HepG2 (cell line): ENCODE measurements around the gene ZBTB2. TPM values are rescaled to one million over a fixed set of nuclear protein-coding genes. Genes with fewer than 3 reads are reported as not detected.
A peak's percentile ranks its signal among the peaks of the same experiment; 100 is the strongest.

ENCODE experiments used
- GLI4 ChIP-seq: sonication (generic); formaldehyde crosslinking; IDR thresholded peaks from 2 replicates; pipeline ENCODE4 v1.5.1; 2020; ENCODE audit warnings: missing genetic modification reagents, mild to moderate bottlenecking, moderate library complexity, borderline replicate concordance
- JUND ChIP-seq: sonication (generic); formaldehyde crosslinking; IDR thresholded peaks from 2 replicates; pipeline ENCODE4 v1.8.0; 2022; ENCODE audit warnings: mild to moderate bottlenecking, missing genetic modification reagents
- MATR3 ChIP-seq: sonication (generic); formaldehyde crosslinking; IDR thresholded peaks from 2 replicates; pipeline ENCODE4 v1.4.0; 2020; ENCODE audit warnings: missing genetic modification reagents
- POLR2A ChIP-seq, 2 experiments: IDR thresholded peaks; 2 replicates each; pipeline ENCODE4 v1.6.1; 2011; ENCODE audit warnings: low read depth in 2 of 2, low read length in 2 of 2, mild to moderate bottlenecking in 1 of 2, moderate library complexity in 1 of 2; ENCODE audit not compliant: insufficient read depth in 1 of 2
- SMAD1 ChIP-seq: sonication (generic); formaldehyde crosslinking; IDR thresholded peaks from 2 replicates; pipeline ENCODE4 v1.4.0; 2020; ENCODE audit warnings: missing genetic modification reagents, low read depth, mild to moderate bottlenecking, borderline replicate concordance
- SMC3 ChIP-seq: IDR thresholded peaks from 2 replicates; pipeline ENCODE4 v1.6.1; 2011; ENCODE audit warnings: low read length, improper control_type of control experiment
- ZBTB21 ChIP-seq: sonication (generic); formaldehyde crosslinking; IDR thresholded peaks from 2 replicates; pipeline ENCODE4 v1.4.0; 2020; ENCODE audit warnings: missing genetic modification reagents
- ZFP36 ChIP-seq: fragments of 150-350 bp; IDR thresholded peaks from 2 replicates; pipeline ENCODE4 v1.6.1; 2018; ENCODE audit warnings: borderline replicate concordance, low read length, low read depth; ENCODE audit not compliant: partially characterized antibody
- ZFP82 ChIP-seq: sonication (generic); formaldehyde crosslinking; IDR thresholded peaks from 2 replicates; pipeline ENCODE4 v1.5.1; 2020; ENCODE audit warnings: mild to moderate bottlenecking, missing genetic modification reagents, borderline replicate concordance
- ZNF20 ChIP-seq: sonication (generic); formaldehyde crosslinking; IDR thresholded peaks from 2 replicates; pipeline ENCODE4 v1.4.0; 2020; ENCODE audit warnings: mild to moderate bottlenecking, moderate library complexity, missing genetic modification reagents
- ZNF546 ChIP-seq: sonication (generic); formaldehyde crosslinking; conservative IDR thresholded peaks from 2 replicates; pipeline ENCODE4 v1.8.1; 2023; ENCODE audit warnings: mild to moderate bottlenecking, missing genetic modification reagents
- ZSCAN30 ChIP-seq: sonication (generic); formaldehyde crosslinking; IDR thresholded peaks from 2 replicates; pipeline ENCODE4 v1.5.0; 2020; ENCODE audit warnings: mild to moderate bottlenecking, missing genetic modification reagents
- polyA plus RNA-seq, 8 experiments: library from polyadenylated mRNA; depleted of rRNA in 3 of 8; stranded (reverse) in 7 of 8; unstranded in 1 of 8; fragments of >200 nt; fragmentation: Illumina TruSeq in 4 of 8; extraction: Trizol in 4 of 8; gene quantifications; 2 replicates each; pipeline versions ENCODE4 v1.2.1 to v1.2.3, GENCODE V29; 2011 to 2016; ENCODE audit warnings: low read depth in 4 of 8, missing spikeins in 1 of 8, mixed read lengths in 1 of 8; ENCODE audit not compliant: insufficient read depth in 1 of 8
- total RNA-seq, 5 experiments: library from RNA; depleted of rRNA; stranded (reverse); fragments of >200 nt; fragmentation: Illumina TruSeq; extraction: Trizol; gene quantifications; 2 replicates each; pipeline ENCODE4 v1.2.3, GENCODE V29; 2016; ENCODE audit warnings: low read depth in 1 of 5
- TF ChIP-seq, protein P1 (sequence below), 2 experiments: fragments of 450-650 bp in 1 of 2; sonication (generic) in 1 of 2; formaldehyde crosslinking; IDR thresholded peaks; 2 replicates each; pipeline versions ENCODE4 v1.5.0 to v1.8.0; 2020 to 2022; ENCODE audit warnings: mild to moderate bottlenecking in 1 of 2, missing genetic modification reagents in 1 of 2
- TF ChIP-seq, protein P2 (sequence below): sonication (generic); formaldehyde crosslinking; IDR thresholded peaks from 2 replicates; pipeline ENCODE4 v1.5.1; 2020; ENCODE audit warnings: missing genetic modification reagents, mild to moderate bottlenecking, borderline replicate concordance
- TF ChIP-seq, protein P3 (sequence below): sonication (generic); formaldehyde crosslinking; IDR thresholded peaks from 2 replicates; pipeline ENCODE4 v1.5.0; 2020; ENCODE audit warnings: missing genetic modification reagents
- TF ChIP-seq, protein P4 (sequence below): IDR thresholded peaks from 2 replicates; pipeline ENCODE4 v1.6.1; 2016
- TF ChIP-seq, protein P5 (sequence below): sonication (generic); formaldehyde crosslinking; IDR thresholded peaks from 2 replicates; pipeline ENCODE4 v1.4.0; 2020; ENCODE audit warnings: missing genetic modification reagents
- TF ChIP-seq, protein P6 (sequence below): sonication (generic); formaldehyde crosslinking; IDR thresholded peaks from 2 replicates; pipeline ENCODE4 v1.4.0; 2020; ENCODE audit warnings: missing genetic modification reagents

The ZBTB2 gene
- total and polyA plus RNA-seq, 2 of the 13 experiments (the other 11 are each of a cell fraction or from before 2014, with no cell fraction given), result 15.4 to 22.8 TPM

DNA sequence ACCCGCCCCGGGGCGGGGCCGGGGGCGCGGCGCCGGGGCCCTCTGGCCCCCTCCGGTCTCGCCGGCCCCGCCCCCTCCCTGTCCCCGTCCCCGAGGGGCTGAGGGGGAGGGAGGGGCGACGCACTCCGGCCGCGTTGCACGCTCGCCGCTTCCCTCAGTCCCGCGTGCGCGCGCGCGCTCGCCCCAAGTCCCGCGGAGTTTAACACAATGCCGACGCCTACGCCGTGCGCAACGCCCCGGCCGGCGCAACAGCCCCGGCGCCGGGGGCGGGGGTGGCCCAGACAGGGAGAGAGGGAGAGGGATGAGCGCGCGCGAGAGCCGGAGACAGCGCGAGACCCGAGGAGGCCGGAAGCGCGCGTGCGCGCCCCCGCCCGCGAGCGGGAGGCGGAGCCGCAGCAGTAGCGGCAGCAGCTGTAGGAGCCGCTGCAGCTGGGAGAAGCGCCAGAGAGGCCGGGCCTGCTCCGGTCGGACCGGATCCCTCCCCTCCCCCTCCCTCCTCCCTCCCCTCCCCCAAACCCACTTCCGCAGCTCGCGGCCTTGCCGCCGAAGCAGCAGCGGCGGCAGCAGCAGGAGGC, 996 bp downstream of the ZBTB2 start (continued):
- peak; percentile 81; the same call in 1 of the 2 replicates for TF ChIP-seq ZFP82
- TF ChIP-seq, protein P1, sequence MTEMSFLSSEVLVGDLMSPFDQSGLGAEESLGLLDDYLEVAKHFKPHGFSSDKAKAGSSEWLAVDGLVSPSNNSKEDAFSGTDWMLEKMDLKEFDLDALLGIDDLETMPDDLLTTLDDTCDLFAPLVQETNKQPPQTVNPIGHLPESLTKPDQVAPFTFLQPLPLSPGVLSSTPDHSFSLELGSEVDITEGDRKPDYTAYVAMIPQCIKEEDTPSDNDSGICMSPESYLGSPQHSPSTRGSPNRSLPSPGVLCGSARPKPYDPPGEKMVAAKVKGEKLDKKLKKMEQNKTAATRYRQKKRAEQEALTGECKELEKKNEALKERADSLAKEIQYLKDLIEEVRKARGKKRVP (CRISPR knock-in tag; IDR thresholded peaks at IDR 0.05), result peak in 1 of 2 experiments; percentile 72; a peak in 1 of 4 replicates
- TF ChIP-seq GLI4, result no peak
- TF ChIP-seq SMC3, result no peak
- TF ChIP-seq, protein P2, sequence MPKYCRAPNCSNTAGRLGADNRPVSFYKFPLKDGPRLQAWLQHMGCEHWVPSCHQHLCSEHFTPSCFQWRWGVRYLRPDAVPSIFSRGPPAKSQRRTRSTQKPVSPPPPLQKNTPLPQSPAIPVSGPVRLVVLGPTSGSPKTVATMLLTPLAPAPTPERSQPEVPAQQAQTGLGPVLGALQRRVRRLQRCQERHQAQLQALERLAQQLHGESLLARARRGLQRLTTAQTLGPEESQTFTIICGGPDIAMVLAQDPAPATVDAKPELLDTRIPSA (CRISPR knock-in tag), result no peak
- TF ChIP-seq ZSCAN30 (CRISPR knock-in tag), result no peak
- TF ChIP-seq ZNF546 (CRISPR knock-in tag), result no peak; the same call in none of the 2 replicates
- peak; percentile 77 to 83 for TF ChIP-seq POLR2A (IDR thresholded peaks at IDR 0.05; ENCODE audit: insufficient read depth in 1 of 2, low read depth in 2 of 2, low read length in 2 of 2)
- TF ChIP-seq, protein P3, sequence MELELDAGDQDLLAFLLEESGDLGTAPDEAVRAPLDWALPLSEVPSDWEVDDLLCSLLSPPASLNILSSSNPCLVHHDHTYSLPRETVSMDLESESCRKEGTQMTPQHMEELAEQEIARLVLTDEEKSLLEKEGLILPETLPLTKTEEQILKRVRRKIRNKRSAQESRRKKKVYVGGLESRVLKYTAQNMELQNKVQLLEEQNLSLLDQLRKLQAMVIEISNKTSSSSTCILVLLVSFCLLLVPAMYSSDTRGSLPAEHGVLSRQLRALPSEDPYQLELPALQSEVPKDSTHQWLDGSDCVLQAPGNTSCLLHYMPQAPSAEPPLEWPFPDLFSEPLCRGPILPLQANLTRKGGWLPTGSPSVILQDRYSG, result no peak; the same call in 1 of the 2 replicates
- TF ChIP-seq ZNF20, result no peak; the same call in 1 of the 2 replicates
- no peak for TF ChIP-seq ZBTB21 (CRISPR knock-in tag)
- TF ChIP-seq, protein P4, sequence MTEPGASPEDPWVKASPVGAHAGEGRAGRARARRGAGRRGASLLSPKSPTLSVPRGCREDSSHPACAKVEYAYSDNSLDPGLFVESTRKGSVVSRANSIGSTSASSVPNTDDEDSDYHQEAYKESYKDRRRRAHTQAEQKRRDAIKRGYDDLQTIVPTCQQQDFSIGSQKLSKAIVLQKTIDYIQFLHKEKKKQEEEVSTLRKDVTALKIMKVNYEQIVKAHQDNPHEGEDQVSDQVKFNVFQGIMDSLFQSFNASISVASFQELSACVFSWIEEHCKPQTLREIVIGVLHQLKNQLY (CRISPR knock-in tag), result no peak
- TF ChIP-seq SMAD1, result no peak; the same call in 1 of the 2 replicates
- TF ChIP-seq JUND (CRISPR knock-in tag), result no peak
- TF ChIP-seq, protein P5, sequence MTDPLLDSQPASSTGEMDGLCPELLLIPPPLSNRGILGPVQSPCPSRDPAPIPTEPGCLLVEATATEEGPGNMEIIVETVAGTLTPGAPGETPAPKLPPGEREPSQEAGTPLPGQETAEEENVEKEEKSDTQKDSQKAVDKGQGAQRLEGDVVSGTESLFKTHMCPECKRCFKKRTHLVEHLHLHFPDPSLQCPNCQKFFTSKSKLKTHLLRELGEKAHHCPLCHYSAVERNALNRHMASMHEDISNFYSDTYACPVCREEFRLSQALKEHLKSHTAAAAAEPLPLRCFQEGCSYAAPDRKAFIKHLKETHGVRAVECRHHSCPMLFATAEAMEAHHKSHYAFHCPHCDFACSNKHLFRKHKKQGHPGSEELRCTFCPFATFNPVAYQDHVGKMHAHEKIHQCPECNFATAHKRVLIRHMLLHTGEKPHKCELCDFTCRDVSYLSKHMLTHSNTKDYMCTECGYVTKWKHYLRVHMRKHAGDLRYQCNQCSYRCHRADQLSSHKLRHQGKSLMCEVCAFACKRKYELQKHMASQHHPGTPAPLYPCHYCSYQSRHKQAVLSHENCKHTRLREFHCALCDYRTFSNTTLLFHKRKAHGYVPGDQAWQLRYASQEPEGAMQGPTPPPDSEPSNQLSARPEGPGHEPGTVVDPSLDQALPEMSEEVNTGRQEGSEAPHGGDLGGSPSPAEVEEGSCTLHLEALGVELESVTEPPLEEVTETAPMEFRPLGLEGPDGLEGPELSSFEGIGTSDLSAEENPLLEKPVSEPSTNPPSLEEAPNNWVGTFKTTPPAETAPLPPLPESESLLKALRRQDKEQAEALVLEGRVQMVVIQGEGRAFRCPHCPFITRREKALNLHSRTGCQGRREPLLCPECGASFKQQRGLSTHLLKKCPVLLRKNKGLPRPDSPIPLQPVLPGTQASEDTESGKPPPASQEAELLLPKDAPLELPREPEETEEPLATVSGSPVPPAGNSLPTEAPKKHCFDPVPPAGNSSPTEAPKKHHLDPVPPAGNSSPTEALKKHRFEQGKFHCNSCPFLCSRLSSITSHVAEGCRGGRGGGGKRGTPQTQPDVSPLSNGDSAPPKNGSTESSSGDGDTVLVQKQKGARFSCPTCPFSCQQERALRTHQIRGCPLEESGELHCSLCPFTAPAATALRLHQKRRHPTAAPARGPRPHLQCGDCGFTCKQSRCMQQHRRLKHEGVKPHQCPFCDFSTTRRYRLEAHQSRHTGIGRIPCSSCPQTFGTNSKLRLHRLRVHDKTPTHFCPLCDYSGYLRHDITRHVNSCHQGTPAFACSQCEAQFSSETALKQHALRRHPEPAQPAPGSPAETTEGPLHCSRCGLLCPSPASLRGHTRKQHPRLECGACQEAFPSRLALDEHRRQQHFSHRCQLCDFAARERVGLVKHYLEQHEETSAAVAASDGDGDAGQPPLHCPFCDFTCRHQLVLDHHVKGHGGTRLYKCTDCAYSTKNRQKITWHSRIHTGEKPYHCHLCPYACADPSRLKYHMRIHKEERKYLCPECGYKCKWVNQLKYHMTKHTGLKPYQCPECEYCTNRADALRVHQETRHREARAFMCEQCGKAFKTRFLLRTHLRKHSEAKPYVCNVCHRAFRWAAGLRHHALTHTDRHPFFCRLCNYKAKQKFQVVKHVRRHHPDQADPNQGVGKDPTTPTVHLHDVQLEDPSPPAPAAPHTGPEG (CRISPR knock-in tag), result peak; percentile 9; the same call in 1 of the 2 replicates
- no peak for TF ChIP-seq MATR3
- TF ChIP-seq, protein P6, sequence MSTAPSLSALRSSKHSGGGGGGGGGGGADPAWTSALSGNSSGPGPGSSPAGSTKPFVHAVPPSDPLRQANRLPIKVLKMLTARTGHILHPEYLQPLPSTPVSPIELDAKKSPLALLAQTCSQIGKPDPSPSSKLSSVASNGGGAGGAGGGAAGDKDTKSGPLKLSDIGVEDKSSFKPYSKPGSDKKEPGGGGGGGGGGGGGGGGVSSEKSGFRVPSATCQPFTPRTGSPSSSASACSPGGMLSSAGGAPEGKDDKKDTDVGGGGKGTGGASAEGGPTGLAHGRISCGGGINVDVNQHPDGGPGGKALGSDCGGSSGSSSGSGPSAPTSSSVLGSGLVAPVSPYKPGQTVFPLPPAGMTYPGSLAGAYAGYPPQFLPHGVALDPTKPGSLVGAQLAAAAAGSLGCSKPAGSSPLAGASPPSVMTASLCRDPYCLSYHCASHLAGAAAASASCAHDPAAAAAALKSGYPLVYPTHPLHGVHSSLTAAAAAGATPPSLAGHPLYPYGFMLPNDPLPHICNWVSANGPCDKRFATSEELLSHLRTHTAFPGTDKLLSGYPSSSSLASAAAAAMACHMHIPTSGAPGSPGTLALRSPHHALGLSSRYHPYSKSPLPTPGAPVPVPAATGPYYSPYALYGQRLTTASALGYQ (CRISPR knock-in tag), result 0 out of 2 replicates have a peak, but pooled peaks have one; percentile 54
- no peak for TF ChIP-seq ZFP36
